IMR-90 (cell line): ENCODE results near the gene CCDC175. TPM values are rescaled to one million over a fixed set of nuclear protein-coding genes. Genes with fewer than 3 reads are reported as not detected.

Source experiments
- ATAC-seq: fragments of 200-7000 bp; cut with Tn5 transposase; 2 replicates; pipeline ENCODE4 v1.9.1; 2020; ENCODE audit warnings: low read depth, mild to moderate bottlenecking, moderate library complexity
- BruUV-seq: library from RNA; stranded (reverse); fragments of 400-500 nt; replicated peaks from 2 replicates; lab custom pipeline; 2021; lab: Mats Ljungman, UMichigan
- CTCF ChIA-PET: fragments of 300-600 bp; formaldehyde crosslinking; extraction: SDS; loops from one replicate; lab custom pipeline; 2021; ENCODE audit warnings: antibody characterized with exemption; lab: Yijun Ruan, JAX
- POLR2A ChIA-PET: fragments of 300-600 bp; sonication (Branson Sonifier 250); formaldehyde crosslinking; loops from one replicate; lab custom pipeline; 2022; ENCODE audit warnings: antibody characterized with exemption; ENCODE audit not compliant: unreplicated experiment; lab: Charles Lee
- DNase-seq: peaks from one replicate; pipeline ENCODE4 v3.0.0; 2013
- H2AFZ ChIP-seq: replicated peaks from 2 replicates; pipeline ENCODE3; 2013; ENCODE audit warnings: low read length, mild to moderate bottlenecking; ENCODE audit not compliant: poor library complexity
- H2AK5ac ChIP-seq: 2 replicates; pipeline ENCODE4 v1.6.1; 2013; ENCODE audit warnings: low read depth, low read length, inconsistent platforms
- H2AK9ac ChIP-seq: replicated peaks from 2 replicates; pipeline ENCODE3; 2013; ENCODE audit warnings: mild to moderate bottlenecking, low read depth, low read length, moderate library complexity; ENCODE audit not compliant: poor library complexity
- H2BK120ac ChIP-seq: 2 replicates; pipeline ENCODE4 v1.6.1; 2013; ENCODE audit warnings: low read depth, low read length, inconsistent platforms
- H2BK15ac ChIP-seq: 3 replicates; pipeline ENCODE4 v1.6.1; 2013; ENCODE audit warnings: low read depth, low read length, inconsistent platforms
- H2BK20ac ChIP-seq: 2 replicates; pipeline ENCODE4 v1.6.1; 2013; ENCODE audit warnings: low read depth, mild to moderate bottlenecking, inconsistent platforms, low read length, moderate library complexity
- H2BK5ac ChIP-seq: 2 replicates; pipeline ENCODE4 v1.6.1; 2013; ENCODE audit warnings: mild to moderate bottlenecking, low read depth, low read length, inconsistent platforms; ENCODE audit not compliant: poor library complexity, severe bottlenecking
- H3K14ac ChIP-seq: replicated peaks from 2 replicates; pipeline ENCODE4 v1.6.1; 2013; ENCODE audit warnings: low read depth, low read length, inconsistent platforms
- H3K18ac ChIP-seq: 2 replicates; pipeline ENCODE4 v1.6.1; 2013; ENCODE audit warnings: low read depth, low read length, control low read depth
- H3K23ac ChIP-seq: 2 replicates; pipeline ENCODE4 v1.6.1; 2013; ENCODE audit warnings: low read depth, low read length, inconsistent platforms
- H3K27ac ChIP-seq: 2 replicates; pipeline ENCODE4 v1.5.1; 2013; ENCODE audit warnings: mild to moderate bottlenecking, control low read depth, low read length; ENCODE audit not compliant: insufficient read depth
- H3K27me3 ChIP-seq: 2 replicates; pipeline ENCODE4 v1.6.1; 2013; ENCODE audit warnings: low read length; ENCODE audit not compliant: control insufficient read depth, insufficient read depth
- H3K36me3 ChIP-seq: 2 replicates; pipeline ENCODE4 v1.6.1; 2013; ENCODE audit warnings: low read length, mixed read lengths; ENCODE audit not compliant: control insufficient read depth, insufficient read depth
- H3K4ac ChIP-seq: 2 replicates; pipeline ENCODE4 v1.6.1; 2013; ENCODE audit warnings: low read depth, low read length, inconsistent platforms
- H3K4me1 ChIP-seq: 2 replicates; pipeline ENCODE4 v1.6.1; 2013; ENCODE audit warnings: low read length, mixed read lengths; ENCODE audit not compliant: control insufficient read depth, insufficient read depth
- H3K4me2 ChIP-seq: 2 replicates; pipeline ENCODE4 v1.6.1; 2013; ENCODE audit warnings: low read depth, mild to moderate bottlenecking, control low read depth, low read length, moderate library complexity
- H3K4me3 ChIP-seq: 2 replicates; pipeline ENCODE4 v1.5.1; 2013; ENCODE audit warnings: low read depth, mild to moderate bottlenecking, control low read depth, low read length, moderate library complexity; ENCODE audit not compliant: insufficient read depth
- H3K56ac ChIP-seq: 2 replicates; pipeline ENCODE4 v1.6.1; 2013; ENCODE audit warnings: low read length, inconsistent platforms; ENCODE audit not compliant: insufficient read depth; ENCODE audit errors: extremely low read depth
- H3K79me1 ChIP-seq, 2 experiments: 2 replicates each; pipeline ENCODE4 v1.6.1; 2013; ENCODE audit warnings: low read length in 2 of 2, inconsistent platforms in 1 of 2, low read depth in 1 of 2
- H3K9ac ChIP-seq: 2 replicates; pipeline ENCODE4 v1.6.1; 2013; ENCODE audit warnings: low read depth, low read length, control low read depth
- H3K9me1 ChIP-seq: 2 replicates; pipeline ENCODE4 v1.6.1; 2013; ENCODE audit warnings: low read length, inconsistent platforms; ENCODE audit not compliant: insufficient read depth
- H3K9me3 ChIP-seq: 2 replicates; pipeline ENCODE4 v1.6.1; 2013; ENCODE audit warnings: low read length; ENCODE audit not compliant: control insufficient read depth, insufficient read depth
- H4K20me1 ChIP-seq: 2 replicates; pipeline ENCODE4 v1.6.1; 2013; ENCODE audit warnings: low read length, inconsistent platforms; ENCODE audit not compliant: insufficient read depth
- H4K5ac ChIP-seq: 2 replicates; pipeline ENCODE4 v1.6.1; 2013; ENCODE audit warnings: mild to moderate bottlenecking, low read depth, low read length, control low read depth
- H4K8ac ChIP-seq, 2 experiments: 2 replicates each; pipeline ENCODE4 v1.6.1; 2013; ENCODE audit warnings: low read depth in 2 of 2, low read length in 2 of 2, control low read depth in 1 of 2, inconsistent platforms in 1 of 2
- H4K91ac ChIP-seq: 2 replicates; pipeline ENCODE4 v1.6.1; 2013; ENCODE audit warnings: low read depth, low read length, inconsistent platforms; ENCODE audit not compliant: insufficient read depth
- FOS ChIP-seq: fragments of 150-350 bp; IDR thresholded peaks from 2 replicates; pipeline ENCODE4 v1.6.1; 2016; ENCODE audit warnings: low read depth, low read length
- MAZ ChIP-seq: IDR thresholded peaks from 2 replicates; pipeline ENCODE4 v1.6.1; 2012; ENCODE audit warnings: low read depth, mild to moderate bottlenecking, low read length, improper control_type of control experiment, moderate library complexity, borderline replicate concordance
- WGBS, 2 experiments: methylation state at CpG; one replicate each; pipeline versions ENCODE4 v1.1.5 to v1.1.7; 2013; ENCODE audit warnings: missing lambda C conversion rate in 2 of 2; ENCODE audit not compliant: insufficient read length in 1 of 2; ENCODE audit errors: extremely low coverage in 2 of 2; 5-methylcytosine and 5-hydroxymethylcytosine counted together
- dilution Hi-C: fragments of 300-500 bp; cut with HindIII; formaldehyde crosslinking; loops from one replicate; pipeline ENCODE4 v1.14.3; 2018; ENCODE audit warnings: low sequenced_read_pairs; ENCODE audit not compliant: unreplicated experiment
- in situ Hi-C: fragments of 300-500 bp; cut with MboI; formaldehyde crosslinking; loops from 3 replicates; pipeline ENCODE4 v1.14.3; 2019; ENCODE audit warnings: low sequenced_read_pairs, inconsistent platforms, mixed read lengths
- intact Hi-C: fragments of 100-400 bp; cut with micrococcal nuclease; formaldehyde crosslinking; loops from 2 replicates; pipeline ENCODE4 v1.10.0; 2022
- polyA plus RNA-seq, 3 experiments: library from polyadenylated mRNA; depleted of rRNA; stranded (reverse); fragments of >200 nt; gene quantifications; 2 replicates each; pipeline ENCODE4 v1.2.3, GENCODE V29; 2012; ENCODE audit warnings: low replicate concordance in 1 of 3
- total RNA-seq: library from RNA; depleted of rRNA; stranded (reverse); fragments of >200 nt; gene quantifications from 2 replicates; pipeline ENCODE4 v1.2.3, GENCODE V29; 2012

The CCDC175 gene
- total and polyA plus RNA-seq, 2 of the 4 experiments (the other 2 are of a cell fraction), result not detected

GRCh38 chr14:59507752-59508103 is 68.9 kb downstream of the CCDC175 start:
- Histone ChIP-seq H3K36me3 (peaks cover 5% of the 10 kb centered on the region; the same call in 1 of the 2 replicates), H4K8ac (no peak overlapping the region), H3K27ac (no peak overlapping the region), H2AK5ac (no peak overlapping the region), H4K20me1 (no peaks in the 10 kb centered on the region), H4K5ac (no peak overlapping the region), H3K79me1 (no peaks in the 10 kb centered on the region; a peak in 1 of 4 replicates), H3K9me3 (no peaks in the 10 kb centered on the region), H3K56ac (no peak overlapping the region), H2BK120ac (no peak overlapping the region), H2BK20ac (no peak overlapping the region), H3K9me1 (0 out of 2 replicates have a peak, but pooled peaks cover 2% of the 10 kb centered on the region), H2BK5ac (no peak overlapping the region), H3K23ac (no peak overlapping the region), H2AK9ac (no peak overlapping the region), H3K4me3 (no peak overlapping the region), H4K91ac (no peak overlapping the region), H3K27me3 (no peaks in the 10 kb centered on the region), H3K14ac (no peak overlapping the region), H3K9ac (no peak overlapping the region), H3K4me2 (no peak overlapping the region), H2BK15ac (no peak overlapping the region), H3K4ac (no peak overlapping the region), H3K4me1 (no peaks in the 10 kb centered on the region), H3K18ac (no peak overlapping the region), H2AFZ (no peak overlapping the region)
- TF ChIP-seq FOS (no peak), MAZ (no peak)
- in situ Hi-C loops (loop anchor here (5.0 kb wide), 1 partner anchor 65 kb away; no protein-coding TSS in a partner anchor), intact Hi-C loops (loop anchor here (1.0 kb wide), 4 partner anchors 69 to 677 kb away; partner anchors contain the start of gene CCDC175), dilution Hi-C loops (no loop called here)
- ATAC-seq (no peak), DNase-seq (no peak)
- POLR2A ChIA-PET, result no interaction called here
- CTCF ChIA-PET, result interaction anchor here (0.7 to 1.6 kb wide), 6 partner anchors 12 to 71 kb away, joined by 3 to 19 read pairs (median 6); partner anchors contain the start of gene CCDC175
- no CpG with 5 or more reads among the region's 3 CpGs for WGBS, 2 experiments
- BruUV-seq, result no TSS peak
